Stomach (tissue), 4 donors: Measurements from ENCODE around the gene INTS1.

Source experiments
- CTCF ChIP-seq, 7 experiments: fragments of 450-650 bp in 4 of 7; fragments of 200-600 bp in 3 of 7; sonication (generic) in 3 of 7; IDR thresholded peaks; one replicate each; pipeline ENCODE4 v1.5.1; 2016 to 2019; ENCODE audit warnings: antibody characterized with exemption in 7 of 7, control low read depth in 2 of 7, mild to moderate bottlenecking in 1 of 7
- POLR2AphosphoS5 ChIP-seq, 3 donors: sonication (generic); formaldehyde crosslinking; IDR thresholded peaks; one replicate each; pipeline ENCODE4 v1.6.1; 2016; ENCODE audit warnings: antibody characterized with exemption in 3 of 3

- no peak for TF ChIP-seq CTCF (IDR thresholded peaks at IDR 0.05)
- TF ChIP-seq POLR2AphosphoS5 (IDR thresholded peaks at IDR 0.05), result no peak
Measured at GRCh38 chr7:1513657-1514095, 9.5 kb upstream of the INTS1 start.
